Thyroid gland (tissue), 4 donors: ENCODE measurements around the gene CELSR3.

Experiments used
- POLR2A ChIP-seq, 2 donors: fragments of 450-650 bp; IDR thresholded peaks; one replicate each; pipeline ENCODE4 v1.6.1; 2017; ENCODE audit warnings: antibody characterized with exemption in 2 of 2, mild to moderate bottlenecking in 2 of 2, moderate library complexity in 1 of 2
- TF ChIP-seq, protein P1 (sequence below), 6 experiments: fragments of 200-600 bp in 3 of 6; fragments of 450-650 bp in 3 of 6; sonication (generic) in 3 of 6; IDR thresholded peaks; one replicate each; pipeline ENCODE4 v1.5.1; 2016 to 2019; ENCODE audit warnings: antibody characterized with exemption in 6 of 6, mild to moderate bottlenecking in 2 of 6, inconsistent platforms in 1 of 6, moderate library complexity in 1 of 6

- TF ChIP-seq POLR2A (IDR thresholded peaks at IDR 0.05) = no peak
- TF ChIP-seq, protein P1, sequence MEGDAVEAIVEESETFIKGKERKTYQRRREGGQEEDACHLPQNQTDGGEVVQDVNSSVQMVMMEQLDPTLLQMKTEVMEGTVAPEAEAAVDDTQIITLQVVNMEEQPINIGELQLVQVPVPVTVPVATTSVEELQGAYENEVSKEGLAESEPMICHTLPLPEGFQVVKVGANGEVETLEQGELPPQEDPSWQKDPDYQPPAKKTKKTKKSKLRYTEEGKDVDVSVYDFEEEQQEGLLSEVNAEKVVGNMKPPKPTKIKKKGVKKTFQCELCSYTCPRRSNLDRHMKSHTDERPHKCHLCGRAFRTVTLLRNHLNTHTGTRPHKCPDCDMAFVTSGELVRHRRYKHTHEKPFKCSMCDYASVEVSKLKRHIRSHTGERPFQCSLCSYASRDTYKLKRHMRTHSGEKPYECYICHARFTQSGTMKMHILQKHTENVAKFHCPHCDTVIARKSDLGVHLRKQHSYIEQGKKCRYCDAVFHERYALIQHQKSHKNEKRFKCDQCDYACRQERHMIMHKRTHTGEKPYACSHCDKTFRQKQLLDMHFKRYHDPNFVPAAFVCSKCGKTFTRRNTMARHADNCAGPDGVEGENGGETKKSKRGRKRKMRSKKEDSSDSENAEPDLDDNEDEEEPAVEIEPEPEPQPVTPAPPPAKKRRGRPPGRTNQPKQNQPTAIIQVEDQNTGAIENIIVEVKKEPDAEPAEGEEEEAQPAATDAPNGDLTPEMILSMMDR (IDR thresholded peaks at IDR 0.05) = no peak
These were observed 42.9 kb downstream of the CELSR3 start for GRCh38 chr3:48619541-48620524.
